HFFc6 (cell line): ENCODE results near the gene ATP6V0A1. TPM values are rescaled to one million over a fixed set of nuclear protein-coding genes. Genes with fewer than 3 reads are reported as not detected.

Source experiments
- DNase-seq: peaks from one replicate; pipeline ENCODE4 v3.0.0-alpha.2; 2018
- H3K27ac Mint-ChIP-seq: 2 replicates; pipeline ENCODE4 v1.8.0; 2020; ENCODE audit warnings: mild to moderate bottlenecking, mixed read lengths
- H3K27me3 Mint-ChIP-seq: 2 replicates; pipeline ENCODE4 v1.8.0; 2021; ENCODE audit warnings: mild to moderate bottlenecking, moderate library complexity, mixed read lengths; ENCODE audit not compliant: insufficient read depth
- H3K36me3 Mint-ChIP-seq: 2 replicates; pipeline ENCODE4 v1.8.0; 2021; ENCODE audit warnings: low read depth, mixed read lengths
- H3K4me1 Mint-ChIP-seq: 2 replicates; pipeline ENCODE4 v1.8.0; 2020; ENCODE audit warnings: low read depth, mixed read lengths
- H3K4me3 Mint-ChIP-seq: 2 replicates; pipeline ENCODE4 v1.8.0; 2020; ENCODE audit warnings: mild to moderate bottlenecking, moderate library complexity, mixed read lengths
- H3K9me3 Mint-ChIP-seq: 2 replicates; pipeline ENCODE4 v1.8.0; 2020; ENCODE audit warnings: mild to moderate bottlenecking, mixed read lengths
- CTCF ChIP-seq: fragments of 200-600 bp; sonication (generic); IDR thresholded peaks from 2 replicates; pipeline ENCODE4 v1.5.0; 2021; ENCODE audit warnings: antibody characterized with exemption, mild to moderate bottlenecking
- microRNA-seq: library from miRNA; unstranded; fragments of <30 nt; microRNA quantifications from one replicate; pipeline ENCODE4, GENCODE V29; 2019
- total RNA-seq, 6 experiments: library from RNA; stranded (reverse); fragmentation: NEBNext Ultra II Directional; extraction: Animal tissue kit (Norgen Biotek cat#: 25700); gene quantifications; 2 replicates in 1 of 6; 3 replicates in 5 of 6; pipeline ENCODE4 v1.2.3, GENCODE V29; 2021

The ATP6V0A1 gene
- total RNA-seq, 6 experiments from 2014 or later, result 29.6 to 56.7 (median 37.1) TPM

- peaks cover 2% of the 10 kb centered on the region; the same call in 1 of the 2 replicates for H3K27me3 Mint-ChIP-seq
- peaks cover 47% of the 10 kb centered on the region for H3K4me1 Mint-ChIP-seq
- TF ChIP-seq CTCF, result peak; percentile 32
- peak within 1 kb of the TSS; percentile 94 for H3K4me3 Mint-ChIP-seq
- no peaks in the 10 kb centered on the region for H3K9me3 Mint-ChIP-seq
- H3K27ac Mint-ChIP-seq, result peak within 1 kb of the TSS; percentile 81
- H3K36me3 Mint-ChIP-seq, result peaks cover 53% of the 10 kb centered on the region
- peak; percentile 81 for DNase-seq
Measured at GRCh38 chr17:42566883-42567573, 108.3 kb downstream of the ATP6V0A1 start, which contains the start of gene MLX. MLX (plus strand) TSS chr17:42567100; CDS start chr17:42567125, 25 bp downstream.

- H3K27ac Mint-ChIP-seq, result peak overlapping the region; percentile 40; the same call in 1 of the 2 replicates
Measured at GRCh38 chr17:42568341-42569111, 109.8 kb downstream of the ATP6V0A1 start.

GRCh38 chr17:42571435-42572225 is 113.0 kb downstream of the ATP6V0A1 start:
- TF ChIP-seq CTCF, result no peak
- Mint-ChIP-seq H3K4me1 (peaks cover 59% of the 10 kb centered on the region), H3K27ac (no peak overlapping the region), H3K36me3 (peaks cover 63% of the 10 kb centered on the region), H3K27me3 (peaks cover 2% of the 10 kb centered on the region), H3K9me3 (no peaks in the 10 kb centered on the region), H3K4me3 (no peak overlapping the region)
- no peak for DNase-seq

More at GRCh38 chr17:42568341-42569111, 109.8 kb downstream of the ATP6V0A1 start:
- H3K36me3 Mint-ChIP-seq, result peaks cover 51% of the 10 kb centered on the region
- no peaks in the 10 kb centered on the region for H3K9me3 Mint-ChIP-seq
- H3K27me3 Mint-ChIP-seq, result peaks cover 2% of the 10 kb centered on the region; the same call in 1 of the 2 replicates
- TF ChIP-seq CTCF, result no peak
- H3K4me3 Mint-ChIP-seq, result no peak overlapping the region
- DNase-seq, result no peak
- H3K4me1 Mint-ChIP-seq, result peaks cover 43% of the 10 kb centered on the region

Small RNA genes within 50 kb of the gene (microRNA-seq; reads per million reads assigned to microRNA genes)
- 23.2 reads per million, percentile 30 among the genes with 10 or more reads in this experiment for gene MIR5010
- not detected for gene MIR548AT

Other genes starting within 250 kb of the ATP6V0A1 start
- 10 to 100 TPM; 16.8 to 22.5 (median 20.1) TPM for gene STAT5B, start 182.5 kb upstream of the ATP6V0A1 start, total RNA-seq
- 1 to 10 TPM in 1 of 6 experiments, under 1 TPM in 5; 0.27 to 1.0 (median 0.53) TPM for gene STAT5A, start 170.4 kb upstream of the ATP6V0A1 start, total RNA-seq
- 10 to 100 TPM; 65.3 to 74.5 (median 68.8) TPM for gene STAT3, start 70.4 kb upstream of the ATP6V0A1 start, total RNA-seq
- 1,000 to 10,000 TPM; 1,059 to 1,221 (median 1,100) TPM for gene CAVIN1, start 35.6 kb upstream of the ATP6V0A1 start, total RNA-seq
- gene NAGLU, start 77.4 kb downstream of the ATP6V0A1 start, total RNA-seq, result 10 to 100 TPM; 38.7 to 43.1 (median 39.9) TPM
- 1 to 10 TPM in 4 of 6 experiments, under 1 TPM in 2; 0.66 to 1.5 (median 1.1) TPM for gene HSD17B1, start 94.0 kb downstream of the ATP6V0A1 start, total RNA-seq
- gene COASY, start 103.3 kb downstream of the ATP6V0A1 start, total RNA-seq, result 10 to 100 TPM; 64.6 to 77.6 (median 71.1) TPM
- 10 to 100 TPM; 40.7 to 48.3 (median 47.0) TPM for gene MLX, start 108.2 kb downstream of the ATP6V0A1 start, total RNA-seq
- gene PSMC3IP, start 118.9 kb downstream of the ATP6V0A1 start, total RNA-seq, result 10 to 100 TPM in 5 of 6 experiments, 1 to 10 TPM in 1; 7.3 to 18.2 (median 16.0) TPM
- gene RETREG3, start 150.5 kb downstream of the ATP6V0A1 start, total RNA-seq, result 10 to 100 TPM; 42.5 to 61.1 (median 48.9) TPM
- gene TUBG1, start 150.8 kb downstream of the ATP6V0A1 start, total RNA-seq, result 100 to 1,000 TPM in 5 of 6 experiments, 10 to 100 TPM in 1; 85.5 to 127 (median 112) TPM
- 10 to 100 TPM; 15.2 to 17.3 (median 16.9) TPM for gene TUBG2, start 200.4 kb downstream of the ATP6V0A1 start, total RNA-seq
- 10 to 100 TPM; 16.4 to 22.4 (median 19.1) TPM for gene PLEKHH3, start 218.1 kb downstream of the ATP6V0A1 start, total RNA-seq
- 1 to 10 TPM; 1.7 to 2.9 (median 2.2) TPM for gene CCR10, start 223.0 kb downstream of the ATP6V0A1 start, total RNA-seq
- gene CNTNAP1, start 223.7 kb downstream of the ATP6V0A1 start, total RNA-seq, result 10 to 100 TPM; 26.0 to 43.7 (median 37.7) TPM